ENCODE data around the gene PPP4R3A. TPM values are rescaled to one million over a fixed set of nuclear protein-coding genes. Genes with fewer than 3 reads are reported as not detected.

Gene PPP4R3A
- total RNA-seq, 2 donors from 2014 or later, result 180 to 224 TPM

Other genes starting within 250 kb of the PPP4R3A start
- 100 to 1,000 TPM; 333 to 339 TPM for gene CCDC88C, start 92.5 kb downstream of the PPP4R3A start, total RNA-seq
- gene CATSPERB, start 221.8 kb upstream of the PPP4R3A start, total RNA-seq, result 1 to 10 TPM; 2.2 to 4.1 TPM

All from T-helper 17 cell (primary cell).